Measurements from ENCODE around the gene ZNF24.
A peak's percentile ranks its signal among the peaks of the same experiment; 100 is the strongest.

ZNF24 gene

DNA sequence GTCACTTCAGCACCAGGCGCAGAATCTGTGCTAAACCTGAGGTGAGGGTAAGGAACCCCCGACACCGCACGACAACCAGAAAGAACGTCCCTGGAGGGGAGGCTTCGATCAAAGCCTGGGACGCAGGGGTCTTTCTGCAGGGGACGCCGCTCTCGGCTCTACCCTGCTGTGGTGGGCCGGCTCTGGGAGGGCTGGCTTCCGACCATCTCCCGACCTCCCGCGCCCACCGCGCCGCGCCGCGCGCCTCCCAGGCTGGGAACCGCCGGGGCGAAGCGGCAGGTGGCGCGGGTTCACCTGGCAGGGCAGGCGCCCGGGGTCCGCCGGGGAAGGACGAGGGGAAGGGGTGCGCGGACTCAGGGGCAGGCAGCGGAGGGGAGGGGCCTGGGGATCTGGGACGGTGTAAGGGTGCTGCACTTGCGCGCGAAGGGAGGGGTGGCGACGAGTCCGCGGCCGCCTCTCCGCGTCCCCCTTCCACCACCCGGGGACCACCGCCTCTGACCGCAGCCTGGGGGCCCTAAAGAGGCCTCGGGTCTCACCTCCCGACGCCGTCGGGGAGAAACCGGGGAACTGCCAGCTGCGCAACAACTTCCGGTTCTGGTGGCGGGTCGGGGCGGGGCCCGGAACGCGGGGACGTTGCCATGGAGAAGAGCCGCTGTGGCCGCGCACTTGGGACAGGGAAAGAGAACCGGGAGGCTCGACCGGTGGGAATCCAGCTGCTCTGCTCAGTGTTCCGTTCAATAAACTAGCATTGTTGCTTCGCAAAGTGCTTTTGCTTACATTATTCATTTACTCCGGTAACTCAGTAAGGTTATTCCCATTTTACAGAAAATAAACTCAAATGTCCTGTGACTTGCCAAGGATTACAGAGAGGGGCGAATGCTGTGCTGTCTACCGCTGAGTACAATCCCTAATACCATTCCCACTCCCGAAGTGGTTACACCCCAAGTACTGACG is 32.8 kb upstream of the ZNF24 start, which contains the start of gene ZNF396:
Gene ZNF396, minus strand, starts transcription at position 596 of the 954 bp plus-strand sequence. CDS start 3,045 bp downstream, outside the sequence.
- Histone ChIP-seq H3K36me3 (ENCODE audit: control insufficient read depth, low read depth, low read length) (no peaks in the 10 kb centered on the region), H3K9me3 (ENCODE audit: control insufficient read depth, low read depth, low read length) (no peaks in the 10 kb centered on the region), H3K27ac (ENCODE audit: low read length) (no peak within 1 kb of the TSS), H3K4me1 (ENCODE audit: control insufficient read depth, low read depth, low read length) (peaks cover 4% of the 10 kb centered on the region), H3K4me3 (ENCODE audit: low read length) (peak within 1 kb of the TSS; percentile 82), H3K9ac (ENCODE audit: low read length) (peak within 1 kb of the TSS; percentile 34), H3K27me3 (ENCODE audit: control insufficient read depth, insufficient read depth, low read length) (peaks cover 21% of the 10 kb centered on the region)

DNA sequence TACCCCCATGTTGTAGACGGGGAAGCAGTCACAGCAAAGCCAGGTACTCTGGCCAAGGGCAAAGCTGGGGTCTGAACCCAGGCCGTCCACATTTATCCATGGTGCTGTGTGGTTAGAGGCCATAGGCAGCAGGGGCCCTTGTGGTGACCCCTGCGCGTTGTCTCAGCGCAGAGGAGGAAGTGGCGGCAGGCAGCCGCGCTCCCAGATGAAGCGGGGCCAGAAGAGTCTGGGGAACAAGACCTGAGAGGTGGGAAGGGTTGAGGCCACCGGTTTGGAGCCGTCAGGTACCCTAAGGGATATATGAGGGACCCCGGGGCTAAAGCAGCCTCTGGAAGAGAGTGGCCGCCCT is 32.1 kb upstream of the ZNF24 start:
- H3K9me3 ChIP-seq (ENCODE audit: control insufficient read depth, low read depth, low read length) = no peaks in the 10 kb centered on the region
- H3K4me3 ChIP-seq (ENCODE audit: low read length) = peak overlapping the region; percentile 82
- peaks cover 21% of the 10 kb centered on the region for H3K27me3 ChIP-seq (ENCODE audit: control insufficient read depth, insufficient read depth, low read length)
- peak overlapping the region; percentile 34 for H3K9ac ChIP-seq (ENCODE audit: low read length)
- peaks cover 4% of the 10 kb centered on the region for H3K4me1 ChIP-seq (ENCODE audit: control insufficient read depth, low read depth, low read length)
- H3K36me3 ChIP-seq (ENCODE audit: control insufficient read depth, low read depth, low read length) = no peaks in the 10 kb centered on the region
- H3K27ac ChIP-seq (ENCODE audit: low read length) = no peak overlapping the region

DNA sequence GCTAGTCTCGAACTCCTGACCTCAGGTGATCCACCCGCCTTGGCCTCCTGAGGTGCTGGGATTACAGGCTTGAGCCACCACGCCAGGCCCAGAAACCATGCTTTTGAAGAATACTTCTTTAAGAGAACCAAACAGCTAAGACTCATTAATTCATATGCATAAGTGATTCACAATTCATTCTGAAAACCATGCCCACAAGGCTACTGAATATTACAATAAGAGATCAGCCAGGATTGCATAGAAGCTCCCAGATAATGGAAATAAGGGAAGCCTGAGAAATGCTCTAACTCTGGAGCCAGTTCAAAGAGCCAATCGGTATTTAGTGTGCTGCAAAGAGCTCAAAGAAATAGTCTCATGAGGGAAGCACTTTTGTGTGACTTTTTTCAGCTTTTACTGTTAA is 30.5 kb upstream of the ZNF24 start:
- no peak overlapping the region for H3K4me3 ChIP-seq (ENCODE audit: low read length)
- no peaks in the 10 kb centered on the region for H3K36me3 ChIP-seq (ENCODE audit: control insufficient read depth, low read depth, low read length)
- no peaks in the 10 kb centered on the region for H3K9me3 ChIP-seq (ENCODE audit: control insufficient read depth, low read depth, low read length)

DNA sequence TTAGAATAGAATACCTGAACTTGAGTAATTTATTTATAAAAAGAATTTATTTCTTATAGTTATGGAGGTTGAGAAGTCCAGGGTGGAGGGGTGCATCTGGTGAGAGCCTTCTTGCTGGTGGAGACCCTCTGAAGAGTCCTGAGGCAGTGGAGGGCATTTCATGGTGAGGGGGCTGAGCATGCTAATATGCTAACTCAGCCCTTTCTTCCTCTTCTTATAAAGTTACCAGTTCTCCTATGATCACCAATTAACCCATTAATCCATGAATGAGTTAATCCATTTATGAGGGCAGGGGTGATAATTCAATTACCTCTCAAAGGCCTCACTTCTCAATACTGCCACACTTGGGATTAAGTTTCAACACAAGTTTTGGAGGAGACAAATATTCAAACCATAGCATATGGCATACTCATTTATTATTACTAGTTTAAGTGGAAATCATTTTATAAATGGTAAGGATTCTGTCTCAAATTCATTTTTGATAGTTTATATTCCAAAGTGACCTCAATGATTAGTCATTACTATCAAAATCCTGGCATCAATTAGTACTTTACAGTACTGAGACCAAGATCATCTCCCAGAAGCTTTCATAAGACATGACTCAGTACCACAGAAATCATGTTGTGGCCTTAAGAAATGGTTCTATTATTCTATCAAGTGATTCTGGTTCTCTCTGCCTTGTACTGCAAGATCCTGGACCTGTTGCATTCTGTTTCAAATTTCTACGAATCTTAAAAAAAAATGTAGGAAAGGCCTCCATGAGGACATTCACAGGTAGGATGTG is 27.4 kb upstream of the ZNF24 start:
- H3K9ac ChIP-seq (ENCODE audit: low read length) = no peak overlapping the region
- H3K36me3 ChIP-seq (ENCODE audit: control insufficient read depth, low read depth, low read length) = no peaks in the 10 kb centered on the region
- H3K27me3 ChIP-seq (ENCODE audit: control insufficient read depth, insufficient read depth, low read length) = no peaks in the 10 kb centered on the region

More for the DNA sequence above, 30.5 kb upstream of the ZNF24 start:
- H3K9ac ChIP-seq (ENCODE audit: low read length) = no peak overlapping the region
- peaks cover 4% of the 10 kb centered on the region for H3K4me1 ChIP-seq (ENCODE audit: control insufficient read depth, low read depth, low read length)
- H3K27ac ChIP-seq (ENCODE audit: low read length) = no peak overlapping the region
- peaks cover 21% of the 10 kb centered on the region for H3K27me3 ChIP-seq (ENCODE audit: control insufficient read depth, insufficient read depth, low read length)

DNA sequence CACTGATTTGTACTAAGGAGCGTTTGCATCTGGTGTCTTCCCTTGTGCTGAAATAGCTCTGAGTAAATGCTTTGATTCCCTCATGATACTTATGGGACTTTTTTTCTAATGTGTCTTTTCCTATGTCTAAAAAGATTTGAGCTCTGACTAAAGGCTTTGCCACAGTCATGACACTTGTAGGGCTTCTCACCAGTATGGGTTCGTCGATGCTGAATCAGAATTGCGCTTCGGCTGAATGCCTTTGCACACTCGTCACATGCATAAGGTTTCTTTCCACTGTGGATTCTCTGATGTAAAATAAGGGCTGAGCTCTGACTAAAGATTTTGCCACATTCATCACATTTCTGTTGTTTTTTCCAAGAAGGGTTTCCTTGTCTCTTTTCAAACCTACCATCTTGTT is 24.9 kb upstream of the ZNF24 start:
- Histone ChIP-seq H3K9ac (ENCODE audit: low read length) (no peak overlapping the region), H3K4me1 (ENCODE audit: control insufficient read depth, low read depth, low read length) (no peaks in the 10 kb centered on the region), H3K4me3 (ENCODE audit: low read length) (no peak overlapping the region), H3K27ac (ENCODE audit: low read length) (no peak overlapping the region), H3K27me3 (ENCODE audit: control insufficient read depth, insufficient read depth, low read length) (no peaks in the 10 kb centered on the region), H3K36me3 (ENCODE audit: control insufficient read depth, low read depth, low read length) (no peaks in the 10 kb centered on the region), H3K9me3 (ENCODE audit: control insufficient read depth, low read depth, low read length) (no peaks in the 10 kb centered on the region)

More for the DNA sequence above, 27.4 kb upstream of the ZNF24 start:
- Histone ChIP-seq H3K4me3 (ENCODE audit: low read length) (no peak overlapping the region), H3K27ac (ENCODE audit: low read length) (no peak overlapping the region), H3K4me1 (ENCODE audit: control insufficient read depth, low read depth, low read length) (no peaks in the 10 kb centered on the region), H3K9me3 (ENCODE audit: control insufficient read depth, low read depth, low read length) (no peaks in the 10 kb centered on the region)

DNA sequence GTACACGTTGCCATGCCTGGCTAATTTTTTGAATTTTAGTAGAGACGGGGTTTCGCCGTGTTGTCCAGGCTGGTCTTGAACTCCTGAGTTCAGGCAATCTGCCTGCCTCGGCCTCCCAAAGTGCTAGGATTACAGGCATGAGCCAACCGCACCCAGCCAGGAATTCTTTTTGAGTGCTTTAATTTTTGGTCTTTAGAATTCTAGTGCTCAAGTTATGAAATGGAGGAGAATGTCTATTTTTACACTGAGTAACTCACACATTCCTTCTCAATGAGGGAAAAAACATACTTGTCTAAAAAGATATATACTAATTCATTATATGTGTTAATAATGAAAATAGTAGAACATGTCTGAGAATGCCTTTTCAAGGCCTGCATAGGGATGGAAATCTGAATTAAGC is 24.4 kb upstream of the ZNF24 start:
- Histone ChIP-seq H3K4me1 (ENCODE audit: control insufficient read depth, low read depth, low read length) (no peaks in the 10 kb centered on the region), H3K27me3 (ENCODE audit: control insufficient read depth, insufficient read depth, low read length) (no peaks in the 10 kb centered on the region), H3K27ac (ENCODE audit: low read length) (no peak overlapping the region), H3K9ac (ENCODE audit: low read length) (no peak overlapping the region), H3K4me3 (ENCODE audit: low read length) (no peak overlapping the region), H3K36me3 (ENCODE audit: control insufficient read depth, low read depth, low read length) (no peaks in the 10 kb centered on the region), H3K9me3 (ENCODE audit: control insufficient read depth, low read depth, low read length) (no peaks in the 10 kb centered on the region)

DNA sequence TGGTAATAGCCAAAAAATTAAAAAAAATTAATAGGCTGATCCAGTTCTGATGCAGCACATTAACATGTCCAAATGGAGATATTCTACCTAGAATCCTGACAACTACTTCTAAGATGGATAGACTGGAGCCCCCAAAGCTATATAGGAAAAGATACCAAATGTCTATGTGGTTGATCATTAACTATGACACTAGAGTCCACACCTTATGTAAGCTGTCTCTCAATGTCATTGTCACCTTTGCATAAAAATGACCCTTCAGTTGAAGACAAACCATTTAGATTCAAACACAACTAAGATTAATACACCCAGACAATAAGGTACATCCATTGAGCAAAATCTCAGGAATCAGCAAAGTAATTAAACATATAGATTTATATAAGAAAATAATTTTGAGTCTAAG is 18.3 kb upstream of the ZNF24 start:
- no peaks in the 10 kb centered on the region for H3K27me3 ChIP-seq (ENCODE audit: control insufficient read depth, insufficient read depth, low read length)
- H3K36me3 ChIP-seq (ENCODE audit: control insufficient read depth, low read depth, low read length) = no peaks in the 10 kb centered on the region
- no peaks in the 10 kb centered on the region for H3K4me1 ChIP-seq (ENCODE audit: control insufficient read depth, low read depth, low read length)
- no peak overlapping the region for H3K9ac ChIP-seq (ENCODE audit: low read length)
- no peak overlapping the region for H3K27ac ChIP-seq (ENCODE audit: low read length)
- H3K9me3 ChIP-seq (ENCODE audit: control insufficient read depth, low read depth, low read length) = no peaks in the 10 kb centered on the region
- H3K4me3 ChIP-seq (ENCODE audit: low read length) = no peak overlapping the region

DNA sequence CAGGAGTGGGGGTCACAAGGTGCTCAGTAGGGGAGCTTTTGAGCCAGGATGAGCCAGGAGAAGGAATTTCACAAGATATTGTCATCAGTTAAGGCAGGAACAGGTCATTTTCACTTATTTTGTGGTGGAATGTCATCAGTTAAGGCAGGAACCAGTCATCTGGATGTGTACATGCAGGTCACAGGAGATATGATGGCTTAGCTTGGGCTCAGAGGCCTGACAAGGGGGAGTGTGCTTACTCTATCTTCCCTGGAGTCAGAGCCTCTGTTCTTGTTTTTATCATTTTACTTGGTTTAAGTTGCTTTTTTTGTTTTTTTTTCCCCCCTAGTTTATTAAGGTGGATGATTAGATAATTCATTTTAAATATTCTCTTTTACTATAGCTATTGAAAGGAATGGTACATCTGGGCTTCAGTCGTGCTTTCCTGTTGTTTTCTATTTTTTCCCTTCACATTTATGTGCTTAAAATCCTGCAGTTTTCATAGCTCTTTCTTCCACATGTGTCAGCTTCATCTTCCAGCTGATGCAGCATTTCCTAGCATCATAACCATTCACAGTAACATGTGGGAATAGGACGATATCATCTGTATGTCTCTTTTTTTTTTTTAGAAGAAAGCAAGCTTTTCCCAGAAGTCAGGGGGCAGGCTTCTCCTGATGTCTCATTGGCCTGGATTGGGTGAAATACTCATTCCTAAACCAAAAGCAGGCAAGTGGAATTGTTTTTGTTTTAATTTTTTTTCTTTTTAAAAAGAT is 17.5 kb upstream of the ZNF24 start:
- Histone ChIP-seq H3K9ac (ENCODE audit: low read length) (no peak overlapping the region), H3K36me3 (ENCODE audit: control insufficient read depth, low read depth, low read length) (no peaks in the 10 kb centered on the region), H3K9me3 (ENCODE audit: control insufficient read depth, low read depth, low read length) (no peaks in the 10 kb centered on the region), H3K27me3 (ENCODE audit: control insufficient read depth, insufficient read depth, low read length) (no peaks in the 10 kb centered on the region), H3K4me1 (ENCODE audit: control insufficient read depth, low read depth, low read length) (no peaks in the 10 kb centered on the region), H3K27ac (ENCODE audit: low read length) (no peak overlapping the region), H3K4me3 (ENCODE audit: low read length) (no peak overlapping the region)

DNA sequence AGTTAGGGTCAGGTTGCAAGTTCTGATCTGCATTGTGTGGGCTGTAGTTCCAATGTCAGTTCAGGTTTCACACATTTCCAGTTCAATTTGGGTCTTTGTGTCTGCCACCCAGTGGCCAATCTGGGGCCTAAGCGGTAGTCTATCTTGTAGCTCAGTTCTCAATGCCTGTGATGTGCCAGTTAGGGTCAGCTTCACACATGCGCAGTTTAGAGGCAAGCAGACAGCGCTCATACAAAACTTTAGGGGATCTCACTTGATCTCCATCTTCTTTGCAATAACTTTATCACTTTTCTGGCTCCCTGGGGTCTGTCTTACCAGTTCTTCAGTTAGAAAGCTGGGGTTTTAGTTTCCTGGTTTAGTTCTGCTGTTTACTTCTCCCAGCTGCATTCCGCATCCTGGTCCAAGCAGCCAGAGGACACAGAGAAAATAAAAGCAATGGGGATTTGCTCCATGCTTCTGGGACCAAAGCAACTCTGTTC is 11.0 kb upstream of the ZNF24 start:
- Histone ChIP-seq H3K9me3 (ENCODE audit: control insufficient read depth, low read depth, low read length) (no peaks in the 10 kb centered on the region), H3K27me3 (ENCODE audit: control insufficient read depth, insufficient read depth, low read length) (no peaks in the 10 kb centered on the region), H3K4me3 (ENCODE audit: low read length) (no peak overlapping the region), H3K27ac (ENCODE audit: low read length) (no peak overlapping the region), H3K9ac (ENCODE audit: low read length) (no peak overlapping the region), H3K4me1 (ENCODE audit: control insufficient read depth, low read depth, low read length) (peaks cover 11% of the 10 kb centered on the region), H3K36me3 (ENCODE audit: control insufficient read depth, low read depth, low read length) (no peaks in the 10 kb centered on the region)

DNA sequence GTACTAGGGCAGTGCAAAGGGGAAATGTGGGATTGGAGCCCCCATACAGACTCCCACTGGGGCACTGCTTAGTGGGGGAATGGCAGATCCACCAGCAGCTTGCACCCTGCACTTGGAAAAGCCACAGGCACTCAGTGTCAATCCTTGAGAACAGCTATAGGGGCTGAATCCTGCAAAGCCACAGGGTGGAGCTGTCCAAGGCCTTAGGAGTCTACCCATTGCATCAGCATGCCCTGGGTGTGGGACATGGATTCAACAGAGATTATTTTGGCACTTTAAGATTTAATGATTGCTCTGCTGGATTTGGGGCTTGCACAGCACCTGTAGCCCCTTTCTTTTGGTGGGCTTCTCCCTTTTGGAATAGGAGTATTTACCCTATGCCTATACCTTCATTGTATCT is 8.6 kb upstream of the ZNF24 start:
- H3K27me3 ChIP-seq (ENCODE audit: control insufficient read depth, insufficient read depth, low read length) = no peaks in the 10 kb centered on the region
- H3K9me3 ChIP-seq (ENCODE audit: control insufficient read depth, low read depth, low read length) = no peaks in the 10 kb centered on the region
- H3K27ac ChIP-seq (ENCODE audit: low read length) = no peak overlapping the region
- H3K9ac ChIP-seq (ENCODE audit: low read length) = no peak overlapping the region
- no peak overlapping the region for H3K4me3 ChIP-seq (ENCODE audit: low read length)
- no peaks in the 10 kb centered on the region for H3K36me3 ChIP-seq (ENCODE audit: control insufficient read depth, low read depth, low read length)
- peaks cover 11% of the 10 kb centered on the region for H3K4me1 ChIP-seq (ENCODE audit: control insufficient read depth, low read depth, low read length)

DNA sequence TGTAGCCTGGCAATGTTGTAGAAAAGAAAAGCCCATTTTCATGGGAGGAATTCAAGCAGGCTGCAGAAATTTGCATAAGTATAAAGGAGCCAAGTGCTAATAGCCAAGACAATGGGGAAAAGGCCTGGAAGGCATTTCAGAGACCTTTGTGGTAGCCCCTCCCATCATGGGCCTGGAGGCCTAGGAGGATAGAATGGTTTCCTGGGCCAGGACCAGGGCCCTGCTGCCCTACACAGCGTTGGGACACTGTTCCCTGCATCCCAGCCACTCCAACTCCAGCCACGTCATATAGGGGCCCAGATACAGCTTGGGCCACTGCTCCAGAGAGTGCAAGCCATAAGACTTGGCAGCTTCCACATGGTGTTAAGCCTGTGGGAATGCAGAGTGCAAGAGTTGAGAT is 8.1 kb upstream of the ZNF24 start:
- Histone ChIP-seq H3K4me3 (ENCODE audit: low read length) (no peak overlapping the region), H3K4me1 (ENCODE audit: control insufficient read depth, low read depth, low read length) (peaks cover 11% of the 10 kb centered on the region), H3K9ac (ENCODE audit: low read length) (no peak overlapping the region), H3K27me3 (ENCODE audit: control insufficient read depth, insufficient read depth, low read length) (no peaks in the 10 kb centered on the region), H3K27ac (ENCODE audit: low read length) (no peak overlapping the region), H3K36me3 (ENCODE audit: control insufficient read depth, low read depth, low read length) (no peaks in the 10 kb centered on the region), H3K9me3 (ENCODE audit: control insufficient read depth, low read depth, low read length) (no peaks in the 10 kb centered on the region)
